HG03442 (cell line): ENCODE data around the gene WWOX.

Source experiments
- ATAC-seq: cut with Tn5 transposase; IDR thresholded peaks from one replicate; pipeline ENCODE4 v1.9.1; 2021; ENCODE audit warnings: mild to moderate bottlenecking, moderate library complexity; ENCODE audit not compliant: unreplicated experiment

The WWOX gene

DNA sequence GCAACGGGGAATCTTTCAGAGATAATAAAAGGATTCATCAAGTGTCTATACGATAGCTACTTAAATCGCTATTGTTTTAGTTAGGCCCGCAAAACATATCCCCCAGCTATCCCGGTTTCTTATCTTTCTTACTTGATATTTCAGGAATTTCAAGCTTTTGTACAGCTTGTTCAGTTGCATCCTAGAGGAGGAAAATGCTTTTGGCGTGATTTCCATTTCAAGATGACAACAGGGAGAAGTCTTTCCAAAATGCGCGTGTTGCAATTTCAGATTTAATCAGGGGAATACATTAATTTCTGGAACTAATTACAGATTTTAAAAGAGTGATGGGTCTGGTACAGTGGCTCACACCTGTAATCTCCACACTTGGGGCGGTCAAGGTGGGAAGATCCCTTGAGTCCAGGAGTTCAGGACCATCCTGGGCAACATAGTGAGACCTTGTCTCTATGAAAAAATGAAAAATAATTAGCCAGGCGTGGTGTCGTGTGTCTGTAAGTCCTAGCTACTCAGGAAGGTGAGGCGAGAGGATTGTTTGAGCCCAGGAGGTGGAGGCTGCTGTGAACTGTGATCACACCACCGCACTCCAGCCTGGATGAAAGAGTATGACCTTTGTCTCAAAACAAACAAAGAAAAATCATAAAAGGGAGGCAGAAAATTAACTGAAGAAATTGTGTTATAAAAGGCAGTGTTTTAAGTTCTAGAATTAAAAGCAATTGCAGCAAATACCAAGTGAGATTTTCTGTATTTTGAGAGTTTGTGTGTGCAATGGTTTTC, 954.9 kb downstream of the WWOX start:
- no peak for ATAC-seq

GRCh38 chr16:79055251-79055970, 956.0 kb downstream of the WWOX start:
- ATAC-seq, result no peak

- ATAC-seq, result no peak
These were observed 961.7 kb downstream of the WWOX start for GRCh38 chr16:79061181-79061580.

DNA sequence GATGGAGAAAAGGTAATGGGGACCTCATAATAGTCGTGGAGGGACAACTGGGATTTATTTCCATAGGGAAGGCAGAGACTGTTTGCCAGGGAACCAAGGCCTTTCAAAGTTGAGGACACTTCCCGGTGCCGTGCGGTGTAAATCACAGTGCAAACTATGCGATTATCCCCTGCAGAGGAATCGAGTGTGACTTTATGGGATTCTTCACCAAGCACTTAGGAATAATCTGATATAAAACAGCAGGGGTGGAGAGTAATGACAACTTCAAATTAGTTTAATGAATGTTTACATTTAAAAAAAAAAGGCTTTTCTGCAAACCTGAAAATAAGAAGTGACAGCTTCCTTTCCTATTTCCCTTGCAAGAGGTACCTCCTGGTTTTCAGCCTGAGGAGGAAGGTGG, 962.9 kb downstream of the WWOX start:
- ATAC-seq, result no peak

GRCh38 chr16:79062821-79063220, 963.4 kb downstream of the WWOX start:
- ATAC-seq, result no peak

- ATAC-seq, result no peak
These were observed 965.0 kb downstream of the WWOX start for GRCh38 chr16:79064256-79064972.

GRCh38 chr16:79066561-79066960, 967.1 kb downstream of the WWOX start:
- no peak for ATAC-seq

DNA sequence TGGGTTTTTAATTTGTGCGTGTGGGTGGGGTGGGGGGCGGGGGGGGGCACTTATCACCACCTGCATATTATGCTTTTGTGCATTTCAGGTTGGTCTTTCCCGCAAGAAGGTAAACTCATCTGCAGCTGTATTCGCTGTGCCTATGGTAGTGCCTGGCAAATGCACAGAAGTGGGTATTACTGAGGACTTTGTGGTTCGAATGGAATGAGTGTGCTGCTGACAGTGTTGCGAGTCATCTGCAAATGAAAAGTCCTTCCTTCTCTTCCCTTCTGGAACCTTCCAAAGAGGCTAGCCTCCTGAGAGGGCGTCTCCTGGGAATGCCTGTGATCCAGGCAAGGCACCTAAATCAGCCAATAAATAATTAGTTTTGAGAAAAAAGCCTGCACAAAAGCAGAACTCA, 968.1 kb downstream of the WWOX start:
- ATAC-seq, result no peak

- no peak for ATAC-seq
These were observed 969.7 kb downstream of the WWOX start for GRCh38 chr16:79069121-79069520.

- ATAC-seq, result no peak
These were observed 970.2 kb downstream of the WWOX start for GRCh38 chr16:79069633-79070032.

GRCh38 chr16:79071424-79071823, 972.0 kb downstream of the WWOX start:
- no peak for ATAC-seq

GRCh38 chr16:79072517-79072916, 973.1 kb downstream of the WWOX start:
- ATAC-seq, result no peak

DNA sequence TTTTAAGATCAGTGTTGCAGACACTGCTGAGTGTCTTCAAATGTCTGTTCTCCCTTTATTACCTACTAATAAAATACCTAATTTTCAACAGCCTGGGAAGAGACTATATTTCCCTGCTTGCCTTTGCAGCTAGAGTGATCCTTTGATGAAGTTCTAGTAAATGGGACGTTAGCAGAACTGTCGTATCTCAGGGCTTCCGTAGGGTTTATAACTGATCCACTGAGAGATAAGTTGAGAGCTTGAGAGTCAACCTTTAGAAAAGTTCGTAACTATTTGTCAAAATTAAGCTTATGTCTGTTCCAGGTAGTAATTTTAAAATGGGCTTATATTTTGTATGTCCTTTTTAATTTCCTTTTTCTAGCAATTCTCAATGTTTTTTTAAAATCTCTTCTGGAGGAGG, 974.1 kb downstream of the WWOX start:
- ATAC-seq, result no peak

DNA sequence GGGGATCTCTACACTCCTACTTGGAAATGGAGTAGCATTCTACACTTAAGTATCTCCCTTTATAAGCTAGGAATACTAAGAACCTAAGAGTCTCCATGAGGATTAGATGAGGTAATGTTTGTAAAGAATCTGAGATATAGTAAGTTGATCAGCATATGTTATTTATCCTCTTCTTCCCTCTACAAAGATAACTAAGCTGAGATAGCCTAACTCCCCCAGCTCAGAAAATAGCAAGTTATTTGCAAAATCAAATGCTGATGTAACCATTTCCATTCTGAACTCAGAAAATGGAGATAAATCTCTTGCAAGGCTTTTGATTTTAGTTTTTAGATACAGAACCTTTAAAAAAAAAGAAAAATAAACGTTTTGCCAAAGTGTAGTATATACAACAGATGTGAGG, 975.1 kb downstream of the WWOX start:
- ATAC-seq, result no peak

GRCh38 chr16:79074951-79075350, 975.5 kb downstream of the WWOX start:
- no peak for ATAC-seq

- ATAC-seq, result no peak
These were observed 976.8 kb downstream of the WWOX start for GRCh38 chr16:79076047-79076767.

- no peak for ATAC-seq
These were observed 977.9 kb downstream of the WWOX start for GRCh38 chr16:79077346-79077745.

- ATAC-seq, result no peak
These were observed 980.4 kb downstream of the WWOX start for GRCh38 chr16:79079656-79080420.

- ATAC-seq, result no peak
These were observed 982.0 kb downstream of the WWOX start for GRCh38 chr16:79081297-79082066.

DNA sequence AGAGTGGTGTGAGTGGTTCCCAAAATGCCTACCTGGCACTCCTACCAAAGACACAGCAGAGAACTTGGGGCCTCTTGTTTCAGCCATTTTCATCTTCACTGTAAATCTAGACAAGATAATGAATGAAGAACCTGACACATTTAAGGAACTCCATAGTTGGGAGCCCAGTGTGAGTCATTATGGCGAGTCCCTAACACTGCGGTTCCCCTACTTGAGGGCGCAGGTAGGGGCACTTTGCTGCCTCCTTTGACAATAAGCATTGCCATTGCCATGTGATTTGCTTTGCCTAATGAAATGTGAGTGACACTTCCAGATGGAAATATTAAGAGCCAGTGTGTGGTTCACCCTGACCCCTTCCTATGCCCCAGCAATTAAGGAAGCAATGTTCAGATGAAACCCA, 983.5 kb downstream of the WWOX start:
- ATAC-seq, result no peak
